ENCODE measurements around the gene ST6GAL1.

DNA sequence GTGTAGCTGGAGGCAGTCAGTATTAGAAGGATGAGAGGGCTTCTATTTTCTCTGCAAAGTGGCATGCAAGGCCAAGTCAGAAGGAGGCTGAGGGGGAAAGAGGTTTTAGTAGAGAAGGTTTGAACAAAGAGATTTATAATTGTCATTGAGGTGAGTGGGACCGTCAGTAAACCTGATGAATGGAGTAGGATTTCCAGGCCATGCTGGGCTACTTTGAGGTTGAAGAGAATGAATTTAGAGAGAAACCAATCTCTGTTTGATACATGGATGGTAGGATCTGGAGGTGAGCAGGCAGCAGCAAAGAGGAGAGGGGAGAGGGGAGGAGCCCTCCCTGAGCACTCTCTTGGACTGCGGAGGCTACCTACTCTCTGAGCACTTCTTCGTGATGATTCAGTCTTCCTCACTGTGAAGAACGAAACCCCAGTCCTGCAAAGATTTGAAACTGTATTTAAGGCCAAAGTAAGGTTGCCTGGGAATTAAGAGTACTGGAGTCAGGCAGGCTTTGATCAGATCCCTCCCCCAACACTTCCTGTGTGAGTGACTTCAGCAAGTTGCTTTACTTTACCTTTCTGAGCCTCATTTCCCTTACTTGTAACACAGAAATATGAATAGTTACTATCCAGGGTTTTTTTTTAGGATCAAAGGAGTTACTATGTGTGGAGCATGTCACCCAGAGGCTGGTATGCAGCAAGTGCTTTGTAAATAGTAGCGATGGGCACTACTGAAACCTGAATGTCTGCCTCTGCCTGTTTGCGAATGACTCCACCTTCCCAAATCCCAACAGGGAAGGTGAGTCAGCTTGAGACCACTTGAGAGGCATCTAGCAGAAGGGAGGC lies 133.2 kb downstream of the ST6GAL1 start:
- TF ChIP-seq EP300 (IDR thresholded peaks at IDR 0.05) = no peak
- TF ChIP-seq, protein P1, sequence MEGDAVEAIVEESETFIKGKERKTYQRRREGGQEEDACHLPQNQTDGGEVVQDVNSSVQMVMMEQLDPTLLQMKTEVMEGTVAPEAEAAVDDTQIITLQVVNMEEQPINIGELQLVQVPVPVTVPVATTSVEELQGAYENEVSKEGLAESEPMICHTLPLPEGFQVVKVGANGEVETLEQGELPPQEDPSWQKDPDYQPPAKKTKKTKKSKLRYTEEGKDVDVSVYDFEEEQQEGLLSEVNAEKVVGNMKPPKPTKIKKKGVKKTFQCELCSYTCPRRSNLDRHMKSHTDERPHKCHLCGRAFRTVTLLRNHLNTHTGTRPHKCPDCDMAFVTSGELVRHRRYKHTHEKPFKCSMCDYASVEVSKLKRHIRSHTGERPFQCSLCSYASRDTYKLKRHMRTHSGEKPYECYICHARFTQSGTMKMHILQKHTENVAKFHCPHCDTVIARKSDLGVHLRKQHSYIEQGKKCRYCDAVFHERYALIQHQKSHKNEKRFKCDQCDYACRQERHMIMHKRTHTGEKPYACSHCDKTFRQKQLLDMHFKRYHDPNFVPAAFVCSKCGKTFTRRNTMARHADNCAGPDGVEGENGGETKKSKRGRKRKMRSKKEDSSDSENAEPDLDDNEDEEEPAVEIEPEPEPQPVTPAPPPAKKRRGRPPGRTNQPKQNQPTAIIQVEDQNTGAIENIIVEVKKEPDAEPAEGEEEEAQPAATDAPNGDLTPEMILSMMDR (IDR thresholded peaks at IDR 0.05) = no peak
